ENCODE results near the gene RETN. TPM values are rescaled to one million over a fixed set of nuclear protein-coding genes. Genes with fewer than 3 reads are reported as not detected.

The RETN gene
- total RNA-seq, 3 donors from 2014 or later, result not detected

- Histone ChIP-seq H3K27me3 (no peaks in the 10 kb centered on the region), H3K4me1 (no peaks in the 10 kb centered on the region), H3K4me3 (no peak overlapping the region), H3K27ac (no peak overlapping the region), H3K9me3 (no peaks in the 10 kb centered on the region), H3K36me3 (no peaks in the 10 kb centered on the region)
- TF ChIP-seq POLR2A (IDR thresholded peaks at IDR 0.05) (no peak), CTCF (IDR thresholded peaks at IDR 0.05) (no peak), POLR2AphosphoS5 (IDR thresholded peaks at IDR 0.05) (no peak)
- intact Hi-C loops (cut with DNase I; ENCODE audit: low total_unique reads), result no loop called here
- no peak for DNase-seq (ENCODE audit: low spot score in 2 of 2)
Measured at GRCh38 chr19:7638802-7639465, 29.9 kb upstream of the RETN start.

GRCh38 chr19:7639863-7640348 is 28.9 kb upstream of the RETN start:
- no peaks in the 10 kb centered on the region for H3K27me3 ChIP-seq
- no peak for TF ChIP-seq CTCF (IDR thresholded peaks at IDR 0.05)
- TF ChIP-seq POLR2A (IDR thresholded peaks at IDR 0.05), result no peak
- no peak for TF ChIP-seq POLR2AphosphoS5 (IDR thresholded peaks at IDR 0.05)

GRCh38 chr19:7640803-7641202 is 28.0 kb upstream of the RETN start:
- Histone ChIP-seq H3K27ac (no peak overlapping the region), H3K36me3 (no peaks in the 10 kb centered on the region), H3K9me3 (no peaks in the 10 kb centered on the region), H3K4me1 (no peaks in the 10 kb centered on the region), H3K4me3 (no peak overlapping the region), H3K27me3 (no peaks in the 10 kb centered on the region)
- intact Hi-C loops (cut with DNase I; ENCODE audit: low total_unique reads), result no loop called here
- TF ChIP-seq POLR2AphosphoS5 (IDR thresholded peaks at IDR 0.05) (no peak), CTCF (IDR thresholded peaks at IDR 0.05) (no peak), POLR2A (IDR thresholded peaks at IDR 0.05) (no peak)
- DNase-seq (ENCODE audit: low spot score in 2 of 2), result no peak

More at GRCh38 chr19:7639863-7640348, 28.9 kb upstream of the RETN start:
- DNase-seq (ENCODE audit: low spot score in 2 of 2), result no peak
- intact Hi-C loops (cut with DNase I; ENCODE audit: low total_unique reads), result no loop called here
- Histone ChIP-seq H3K27ac (no peak overlapping the region), H3K36me3 (no peaks in the 10 kb centered on the region), H3K9me3 (no peaks in the 10 kb centered on the region), H3K4me3 (no peak overlapping the region), H3K4me1 (no peaks in the 10 kb centered on the region)

- Histone ChIP-seq H3K27ac (no peak overlapping the region), H3K36me3 (no peaks in the 10 kb centered on the region), H3K9me3 (no peaks in the 10 kb centered on the region), H3K4me1 (no peaks in the 10 kb centered on the region), H3K4me3 (no peak overlapping the region), H3K27me3 (no peaks in the 10 kb centered on the region)
- DNase-seq (ENCODE audit: low spot score in 2 of 2), result no peak
- no peak for TF ChIP-seq POLR2A (IDR thresholded peaks at IDR 0.05)
- no peak for TF ChIP-seq POLR2AphosphoS5 (IDR thresholded peaks at IDR 0.05)
- TF ChIP-seq CTCF (IDR thresholded peaks at IDR 0.05), result no peak
- intact Hi-C loops (cut with DNase I; ENCODE audit: low total_unique reads), result no loop called here
Measured at GRCh38 chr19:7641290-7642276, 27.3 kb upstream of the RETN start.

Data from breast epithelium (tissue), 4 donors.